OCI-LY3 (cell line): ENCODE results near the gene GPHN.

Experiments used
- EZH2phosphoT487 ChIP-seq: fragments of 200-600 bp; shearing (Covaris generic); IDR thresholded peaks from 2 replicates; pipeline ENCODE4 v1.6.1; 2018; ENCODE audit warnings: antibody characterized with exemption, mixed run types, low read depth
- TF ChIP-seq, protein P1 (sequence below): fragments of 200-600, 300-600 bp; sonication (generic); IDR thresholded peaks from 2 replicates; pipeline ENCODE4 v1.5.1; 2014; ENCODE audit warnings: antibody characterized with exemption, low read length, low read depth

DNA sequence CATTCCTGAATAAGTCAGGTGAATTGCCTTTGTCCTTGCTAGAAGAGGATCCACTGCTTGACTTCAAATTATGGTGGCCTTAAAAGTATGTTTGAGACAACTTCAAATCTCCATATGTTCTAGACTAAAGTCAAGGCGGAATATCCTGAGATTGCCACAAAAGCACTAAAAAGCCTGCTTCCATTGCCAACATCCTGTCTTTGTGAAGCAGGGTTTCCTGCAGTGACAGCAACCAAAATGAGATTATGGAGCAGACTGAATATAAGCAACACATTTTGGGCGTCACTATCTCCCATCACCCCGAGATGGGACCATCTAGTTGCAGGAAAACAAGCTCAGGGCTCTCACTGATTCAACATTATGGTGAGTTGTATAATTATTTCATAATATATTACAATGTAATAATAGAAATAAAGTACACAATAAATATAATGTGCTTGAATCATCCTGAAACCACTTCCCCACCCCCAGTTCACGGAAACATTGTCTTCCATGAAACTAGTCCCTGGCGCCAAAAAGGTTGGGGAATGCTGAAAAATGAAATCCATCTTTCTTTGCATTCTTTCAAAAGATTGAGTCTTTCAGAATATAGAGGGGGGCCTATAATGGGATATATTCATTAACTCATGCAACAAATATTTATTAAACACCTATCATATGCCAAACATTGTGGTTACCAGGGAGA lies 143.7 kb downstream of the GPHN start:
- TF ChIP-seq, protein P1, sequence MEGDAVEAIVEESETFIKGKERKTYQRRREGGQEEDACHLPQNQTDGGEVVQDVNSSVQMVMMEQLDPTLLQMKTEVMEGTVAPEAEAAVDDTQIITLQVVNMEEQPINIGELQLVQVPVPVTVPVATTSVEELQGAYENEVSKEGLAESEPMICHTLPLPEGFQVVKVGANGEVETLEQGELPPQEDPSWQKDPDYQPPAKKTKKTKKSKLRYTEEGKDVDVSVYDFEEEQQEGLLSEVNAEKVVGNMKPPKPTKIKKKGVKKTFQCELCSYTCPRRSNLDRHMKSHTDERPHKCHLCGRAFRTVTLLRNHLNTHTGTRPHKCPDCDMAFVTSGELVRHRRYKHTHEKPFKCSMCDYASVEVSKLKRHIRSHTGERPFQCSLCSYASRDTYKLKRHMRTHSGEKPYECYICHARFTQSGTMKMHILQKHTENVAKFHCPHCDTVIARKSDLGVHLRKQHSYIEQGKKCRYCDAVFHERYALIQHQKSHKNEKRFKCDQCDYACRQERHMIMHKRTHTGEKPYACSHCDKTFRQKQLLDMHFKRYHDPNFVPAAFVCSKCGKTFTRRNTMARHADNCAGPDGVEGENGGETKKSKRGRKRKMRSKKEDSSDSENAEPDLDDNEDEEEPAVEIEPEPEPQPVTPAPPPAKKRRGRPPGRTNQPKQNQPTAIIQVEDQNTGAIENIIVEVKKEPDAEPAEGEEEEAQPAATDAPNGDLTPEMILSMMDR, result no peak
- no peak for TF ChIP-seq EZH2phosphoT487
